Sigmoid colon (tissue), 7 donors: ENCODE measurements around the gene NFKB1. TPM values are rescaled to one million over a fixed set of nuclear protein-coding genes. Genes with fewer than 3 reads are reported as not detected.
A peak's percentile ranks its signal among the peaks of the same experiment; 100 is the strongest.

Experiments
- DNase-seq: peaks from one replicate; pipeline ENCODE4 v3.0.0-alpha.2; 2019
- H3K27ac ChIP-seq, 4 donors: fragments of 200-600 bp; sonication (generic); one replicate each; pipeline ENCODE4 v1.5.1; 2016 to 2019; ENCODE audit warnings: mild to moderate bottlenecking in 1 of 4
- H3K27me3 ChIP-seq, 3 donors: fragments of 200-600 bp; sonication (generic); one replicate each; pipeline ENCODE4 v1.5.1; 2019; ENCODE audit warnings: mild to moderate bottlenecking in 1 of 3
- H3K36me3 ChIP-seq, 4 donors: fragments of 200-600 bp; sonication (generic); one replicate each; pipeline ENCODE4 v1.5.1; 2016 to 2019
- H3K4me1 ChIP-seq, 4 donors: fragments of 200-600 bp; sonication (generic); one replicate each; pipeline ENCODE4 v1.5.1; 2017 to 2019
- H3K4me3 ChIP-seq, 4 donors: fragments of 200-600 bp; sonication (generic); one replicate each; pipeline ENCODE4 v1.5.1; 2017 to 2019; ENCODE audit warnings: mild to moderate bottlenecking in 2 of 4, moderate library complexity in 1 of 4
- H3K9me3 ChIP-seq, 4 donors: fragments of 200-600 bp in 3 of 4; sonication (generic) in 3 of 4; one replicate each; pipeline versions ENCODE4 v1.5.1 to v1.6.1; 2013 to 2019
- CTCF ChIP-seq, 4 experiments: fragments of 450-650 bp in 3 of 4; fragments of 200-600 bp in 1 of 4; IDR thresholded peaks; one replicate each; pipeline ENCODE4 v1.5.1; 2016 to 2019; ENCODE audit warnings: antibody characterized with exemption in 4 of 4, mild to moderate bottlenecking in 3 of 4, moderate library complexity in 2 of 4
- EP300 ChIP-seq, 4 donors: sonication (generic); formaldehyde crosslinking; IDR thresholded peaks; one replicate each; pipeline ENCODE4 v1.6.1; 2017; ENCODE audit warnings: antibody characterized with exemption in 4 of 4
- POLR2A ChIP-seq, 2 donors: fragments of 450-650 bp; IDR thresholded peaks; one replicate each; pipeline ENCODE4 v1.6.1; 2016; ENCODE audit warnings: antibody characterized with exemption in 2 of 2, mild to moderate bottlenecking in 2 of 2, moderate library complexity in 2 of 2
- POLR2AphosphoS5 ChIP-seq, 4 donors: sonication (generic); formaldehyde crosslinking; IDR thresholded peaks; one replicate each; pipeline ENCODE4 v1.6.1; 2017; ENCODE audit warnings: antibody characterized with exemption in 4 of 4
- WGBS, 2 donors: extraction: QIAGEN DNeasy Blood & Tissue Kit; methylation state at CpG; one replicate each; pipeline ENCODE4 v1.1.7; 2013; 5-methylcytosine and 5-hydroxymethylcytosine counted together
- intact Hi-C: fragments of 100-400 bp; cut with DNase I; formaldehyde crosslinking; loops from one replicate; pipeline ENCODE4 v1.15.1; 2023
- polyA plus RNA-seq, 3 donors: library from polyadenylated mRNA; stranded (reverse); fragments of 200-250 nt; gene quantifications; one replicate each; pipeline ENCODE4 v1.2.3, GENCODE V29; 2013
- total RNA-seq, 4 donors: library from RNA; depleted of rRNA; stranded (reverse); fragments of >200 nt; gene quantifications; one replicate each; pipeline ENCODE4 v1.1.0, GENCODE V29; 2016
- donor health status: healthy with polysubstance abuse.
- donor health status: Bipolar disorder and iron deficiency.
- donor health status: healthy.

Gene NFKB1
- total RNA-seq (10 to 100 TPM; 23.5 to 29.4 (median 27.7) TPM), polyA plus RNA-seq (10 to 100 TPM; 19.2 to 29.8 (median 20.1) TPM)

DNA sequence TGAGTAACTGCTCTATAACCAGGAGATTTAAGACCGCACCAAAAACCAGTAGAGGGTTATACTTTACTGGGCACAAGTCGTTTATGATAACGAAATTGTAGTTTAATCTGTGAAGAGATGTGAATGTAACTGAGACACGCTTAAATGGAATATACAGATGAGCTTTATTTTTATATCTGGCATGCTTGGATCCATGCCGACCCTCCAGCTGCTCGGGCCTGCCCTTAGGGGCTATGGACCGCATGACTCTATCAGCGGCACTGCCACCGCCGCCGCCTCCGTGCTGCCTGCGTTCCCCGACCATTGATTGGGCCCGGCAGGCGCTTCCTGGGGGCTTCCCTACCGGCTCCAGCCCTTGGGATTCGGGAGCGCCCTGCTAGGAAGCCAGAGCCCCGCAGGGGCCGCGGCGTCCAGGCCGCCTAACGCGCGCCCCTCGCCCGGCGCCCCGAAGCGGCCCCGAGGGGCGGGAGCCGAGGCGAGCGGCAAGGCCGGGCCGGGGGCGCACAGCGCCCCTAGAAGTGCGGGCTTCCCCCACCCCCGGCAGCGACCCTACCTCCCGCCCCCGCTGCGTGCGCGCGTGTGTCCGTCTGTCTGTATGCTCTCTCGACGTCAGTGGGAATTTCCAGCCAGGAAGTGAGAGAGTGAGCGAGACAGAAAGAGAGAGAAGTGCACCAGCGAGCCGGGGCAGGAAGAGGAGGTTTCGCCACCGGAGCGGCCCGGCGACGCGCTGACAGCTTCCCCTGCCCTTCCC lies at the start of gene NFKB1:
TSS of gene NFKB1 (plus strand) at position 664 of the 751 bp plus-strand sequence. CDS start 24,160 bp downstream, outside the sequence.
- TF ChIP-seq POLR2AphosphoS5 (IDR thresholded peaks at IDR 0.05): peak in 3 of 4 donors; percentile 44 to 49 (median 46)
- no peak for TF ChIP-seq POLR2A (IDR thresholded peaks at IDR 0.05)
- Histone ChIP-seq H3K27me3 (no peaks in the 10 kb centered on the region), H3K4me3 (peak within 1 kb of the TSS; percentile 74 to 91 (median 82)), H3K27ac (peak within 1 kb of the TSS; percentile 97 to 99 (median 98)), H3K36me3 (no peaks in the 10 kb centered on the region), H3K4me1 (peaks cover 0 to 48% (median 33%) of the 10 kb centered on the region in 4 donors), H3K9me3 (no peaks in the 10 kb centered on the region)
- WGBS, 2 donors: 1% methylated on average over 63 of the region's 63 CpGs
- DNase-seq: peak; percentile 82
- intact Hi-C loops: loop anchor here (2.0 to 5.0 kb wide), 7 partner anchors 60 to 596 kb away; partner anchors contain the start of genes BDH2, CISD2, MANBA and SLC9B1

GRCh38 chr4:102452854-102453253 lies 48.3 kb upstream of the NFKB1 start:
- no peaks in the 10 kb centered on the region for H3K4me1 ChIP-seq
- H3K4me3 ChIP-seq: no peak overlapping the region
- WGBS, 2 donors: 100% methylated on average over 1 of the region's 1 CpG
- H3K27ac ChIP-seq: no peak overlapping the region
- no peak for DNase-seq
- H3K9me3 ChIP-seq: no peaks in the 10 kb centered on the region
- TF ChIP-seq CTCF (IDR thresholded peaks at IDR 0.05) (no peak), POLR2A (IDR thresholded peaks at IDR 0.05) (no peak), POLR2AphosphoS5 (IDR thresholded peaks at IDR 0.05) (no peak), EP300 (IDR thresholded peaks at IDR 0.05) (no peak)
- no peaks in the 10 kb centered on the region for H3K36me3 ChIP-seq
- no peaks in the 10 kb centered on the region for H3K27me3 ChIP-seq
- intact Hi-C loops: no loop called here

DNA sequence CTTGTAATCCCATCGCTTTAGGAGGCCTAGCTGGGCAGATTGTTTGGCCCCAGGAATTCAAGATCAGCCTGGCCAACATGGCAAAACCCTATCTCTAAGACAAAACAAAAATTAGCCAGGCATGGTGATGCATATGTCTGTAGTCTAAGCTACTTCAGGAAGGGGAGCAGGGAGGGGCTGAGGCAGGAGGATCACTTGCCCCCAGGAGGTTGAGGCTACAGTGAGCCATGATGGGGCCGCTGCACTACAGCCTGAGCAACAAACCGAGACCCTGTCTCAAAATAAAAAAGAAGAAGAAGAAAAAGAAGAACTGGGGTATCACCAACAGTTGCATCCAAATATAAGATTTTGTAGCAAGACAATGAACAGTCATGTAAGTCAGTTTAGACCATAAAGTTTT lies 47.3 kb upstream of the NFKB1 start:
- H3K36me3 ChIP-seq: no peaks in the 10 kb centered on the region
- no peak overlapping the region for H3K27ac ChIP-seq
- DNase-seq: no peak
- intact Hi-C loops: no loop called here
- no peak overlapping the region for H3K4me3 ChIP-seq
- TF ChIP-seq EP300 (IDR thresholded peaks at IDR 0.05): no peak
- TF ChIP-seq CTCF (IDR thresholded peaks at IDR 0.05): no peak
- no peak for TF ChIP-seq POLR2A (IDR thresholded peaks at IDR 0.05)
- no peak for TF ChIP-seq POLR2AphosphoS5 (IDR thresholded peaks at IDR 0.05)
- WGBS, 2 donors: 86 to 95% methylated on average over 3 of the region's 3 CpGs
- H3K4me1 ChIP-seq: no peaks in the 10 kb centered on the region
- no peaks in the 10 kb centered on the region for H3K27me3 ChIP-seq
- no peaks in the 10 kb centered on the region for H3K9me3 ChIP-seq

DNA sequence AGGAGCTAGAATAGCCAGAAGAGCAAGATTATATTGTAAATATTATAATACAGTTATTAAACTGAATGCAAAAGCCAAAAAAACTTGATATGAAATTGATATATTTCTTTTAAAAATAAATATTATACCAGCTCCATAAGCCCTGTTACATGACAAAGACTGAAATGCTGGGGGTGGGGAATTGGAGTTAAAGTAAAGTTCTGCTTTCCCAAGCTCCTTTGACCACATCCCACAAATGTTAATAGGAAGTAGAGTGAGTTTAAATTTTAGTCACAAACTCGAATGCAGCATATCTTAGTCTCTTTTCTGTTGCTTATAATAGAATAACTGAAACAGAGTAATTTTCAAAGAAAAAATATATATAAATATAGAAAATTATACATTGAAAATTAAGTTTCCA lies 46.9 kb upstream of the NFKB1 start:
- Histone ChIP-seq H3K36me3 (no peaks in the 10 kb centered on the region), H3K27me3 (no peaks in the 10 kb centered on the region), H3K4me1 (no peaks in the 10 kb centered on the region), H3K9me3 (no peaks in the 10 kb centered on the region), H3K4me3 (no peak overlapping the region), H3K27ac (no peak overlapping the region)
- DNase-seq: no peak
- TF ChIP-seq CTCF (IDR thresholded peaks at IDR 0.05): no peak
- no peak for TF ChIP-seq EP300 (IDR thresholded peaks at IDR 0.05)
- TF ChIP-seq POLR2AphosphoS5 (IDR thresholded peaks at IDR 0.05): no peak
- TF ChIP-seq POLR2A (IDR thresholded peaks at IDR 0.05): no peak
- intact Hi-C loops: no loop called here
- 14 to 35% methylated on average over 1 of the region's 1 CpG for WGBS, 2 donors

DNA sequence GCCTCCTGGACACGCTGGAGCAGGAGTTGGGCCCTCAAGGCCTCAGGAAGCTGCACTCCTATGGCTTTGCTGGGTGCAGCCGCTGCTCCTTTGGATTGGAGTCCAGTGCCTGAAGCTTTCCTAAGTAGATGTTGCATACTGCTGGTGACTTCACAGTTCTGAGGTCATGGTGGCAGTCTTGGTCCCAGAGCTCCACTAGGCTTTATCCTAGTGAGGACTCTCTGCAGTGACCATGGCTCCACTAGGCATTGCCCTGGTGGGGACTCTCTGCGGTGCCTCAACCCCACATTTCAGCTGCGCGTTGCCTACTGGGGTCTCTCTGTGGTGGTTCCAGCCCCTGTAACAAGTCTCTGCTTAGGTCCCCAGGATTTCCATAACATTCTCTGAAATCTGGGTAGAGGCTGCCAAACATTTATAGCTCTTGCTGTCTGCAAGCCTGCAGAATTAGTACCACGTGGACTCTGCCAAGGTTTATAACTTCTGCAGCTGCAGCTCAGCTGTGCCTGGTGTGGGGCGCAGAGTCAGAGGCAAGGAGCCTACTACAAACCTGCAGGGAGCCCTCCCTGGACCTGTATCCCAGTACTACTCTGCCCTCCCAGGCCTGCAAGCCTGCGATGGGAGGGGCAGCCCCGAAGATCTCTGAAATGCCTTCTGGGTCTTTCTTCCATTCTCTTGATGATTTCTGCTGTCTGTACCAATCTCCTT lies 46.0 kb upstream of the NFKB1 start:
- Histone ChIP-seq H3K4me3 (no peak overlapping the region), H3K27me3 (no peaks in the 10 kb centered on the region), H3K27ac (no peak overlapping the region), H3K9me3 (peaks cover 0 to under 1% (median 0%) of the 10 kb centered on the region in 4 donors), H3K4me1 (no peaks in the 10 kb centered on the region), H3K36me3 (no peaks in the 10 kb centered on the region)
- intact Hi-C loops: no loop called here
- 34 to 68% methylated on average over 9 of the region's 9 CpGs for WGBS, 2 donors
- no peak for DNase-seq
- TF ChIP-seq CTCF (IDR thresholded peaks at IDR 0.05) (no peak), POLR2AphosphoS5 (IDR thresholded peaks at IDR 0.05) (no peak), POLR2A (IDR thresholded peaks at IDR 0.05) (no peak), EP300 (IDR thresholded peaks at IDR 0.05) (no peak)
